GOT3 (cell line): ENCODE results near the gene IYD.

Experiments used
- DNase-seq: peaks from one replicate; lab custom pipeline; 2025; ENCODE audit warnings: mixed read lengths; lab: John Stamatoyannopoulos, UW

The IYD gene

GRCh38 chr6:150394899-150395295, 26.1 kb downstream of the IYD start:
- no peak for DNase-seq

GRCh38 chr6:150395388-150396009, 26.7 kb downstream of the IYD start:
- DNase-seq: no peak

GRCh38 chr6:150403458-150404246, 34.8 kb downstream of the IYD start:
- no peak for DNase-seq

- DNase-seq: no peak
These were observed 38.1 kb downstream of the IYD start for GRCh38 chr6:150406948-150407347.

GRCh38 chr6:150408842-150409241, 40.0 kb downstream of the IYD start:
- DNase-seq: no peak

GRCh38 chr6:150409576-150410066, 40.8 kb downstream of the IYD start:
- DNase-seq: no peak

- no peak for DNase-seq
These were observed 41.6 kb downstream of the IYD start for GRCh38 chr6:150410399-150410798.

- DNase-seq: no peak
These were observed 42.1 kb downstream of the IYD start for GRCh38 chr6:150410906-150411305.

- no peak for DNase-seq
These were observed 43.4 kb downstream of the IYD start for GRCh38 chr6:150412221-150412620.

GRCh38 chr6:150413198-150413597, 44.4 kb downstream of the IYD start:
- no peak for DNase-seq

GRCh38 chr6:150413781-150414281, 45.0 kb downstream of the IYD start:
- DNase-seq: no peak

- no peak for DNase-seq
These were observed 47.3 kb downstream of the IYD start for GRCh38 chr6:150416128-150416527.

GRCh38 chr6:150417250-150417649, 48.4 kb downstream of the IYD start:
- DNase-seq: no peak

GRCh38 chr6:150417899-150418826, 49.4 kb downstream of the IYD start:
- DNase-seq: no peak

- no peak for DNase-seq
These were observed 50.2 kb downstream of the IYD start for GRCh38 chr6:150418827-150419594.

GRCh38 chr6:150420428-150420827, 51.6 kb downstream of the IYD start:
- no peak for DNase-seq

GRCh38 chr6:150420926-150421325, 52.1 kb downstream of the IYD start:
- DNase-seq: no peak

- DNase-seq: no peak
These were observed 56.7 kb downstream of the IYD start for GRCh38 chr6:150425508-150425907.

GRCh38 chr6:150426198-150426597, 57.4 kb downstream of the IYD start:
- DNase-seq: no peak

- DNase-seq: no peak
These were observed 58.3 kb downstream of the IYD start for GRCh38 chr6:150427037-150427602.

GRCh38 chr6:150427843-150428242, 59.0 kb downstream of the IYD start:
- DNase-seq: no peak
